ENCODE results near the gene ZNF213. TPM values are rescaled to one million over a fixed set of nuclear protein-coding genes. Genes with fewer than 3 reads are reported as not detected.

The ZNF213 gene
- polyA plus RNA-seq, 2 donors = 6.5 to 9.4 TPM

DNA sequence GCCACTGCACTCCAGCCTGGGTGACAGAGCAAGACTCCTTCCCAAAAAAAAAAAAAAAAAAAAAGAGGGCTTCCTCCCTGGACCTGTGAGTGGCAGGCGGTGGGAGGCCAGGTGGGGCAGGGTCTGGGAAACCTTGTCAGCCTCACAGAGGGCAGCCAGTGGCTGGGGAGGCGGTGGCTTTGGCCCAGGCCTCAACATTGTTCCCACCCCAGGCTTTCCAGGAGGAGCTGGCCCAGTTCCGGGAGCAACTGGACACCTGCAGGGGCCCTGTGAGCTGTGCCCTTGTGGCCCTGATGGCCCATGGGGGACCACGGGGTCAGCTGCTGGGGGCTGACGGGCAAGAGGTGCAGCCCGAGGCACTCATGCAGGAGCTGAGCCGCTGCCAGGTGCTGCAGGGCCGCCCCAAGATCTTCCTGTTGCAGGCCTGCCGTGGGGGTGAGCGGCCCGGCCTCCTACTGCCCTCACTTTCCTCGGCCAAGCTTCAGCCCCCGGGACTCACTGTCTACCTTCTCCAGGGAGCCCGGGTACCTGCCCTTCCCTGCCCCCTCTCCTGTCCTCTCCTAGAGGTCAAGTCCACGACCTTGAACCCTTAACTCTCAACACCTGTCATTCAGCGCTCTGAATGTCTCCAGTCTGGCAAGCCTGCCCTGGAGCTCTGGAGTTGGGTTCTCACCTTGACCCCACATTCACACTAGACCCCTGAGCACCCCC is 12.4 kb downstream of the ZNF213 start:
- Histone ChIP-seq H3K4me1 (ENCODE audit: control insufficient read depth in 2 of 2, insufficient read depth in 2 of 2, low read length in 1 of 2) (peaks cover 4 to 11% of the 10 kb centered on the region in 2 donors), H3K27ac (ENCODE audit: low read depth in 2 of 2, low read length in 1 of 2) (no peak overlapping the region), H3K27me3 (ENCODE audit: control insufficient read depth in 1 of 2, insufficient read depth in 2 of 2, low read length in 2 of 2) (no peaks in the 10 kb centered on the region), H3K9me3 (ENCODE audit: control insufficient read depth in 2 of 2, insufficient read depth in 1 of 2, low read depth in 1 of 2, low read length in 1 of 2) (no peaks in the 10 kb centered on the region), H3K36me3 (ENCODE audit: control insufficient read depth in 2 of 2, insufficient read depth in 2 of 2, low read length in 1 of 2) (peaks cover 0 to 4% of the 10 kb centered on the region in 2 donors), H3K4me3 (ENCODE audit: low read depth in 1 of 2, low read length in 2 of 2) (no peak overlapping the region)
- 90% methylated on average over 15 to 16 of the region's 16 CpGs for WGBS, 2 donors

DNA sequence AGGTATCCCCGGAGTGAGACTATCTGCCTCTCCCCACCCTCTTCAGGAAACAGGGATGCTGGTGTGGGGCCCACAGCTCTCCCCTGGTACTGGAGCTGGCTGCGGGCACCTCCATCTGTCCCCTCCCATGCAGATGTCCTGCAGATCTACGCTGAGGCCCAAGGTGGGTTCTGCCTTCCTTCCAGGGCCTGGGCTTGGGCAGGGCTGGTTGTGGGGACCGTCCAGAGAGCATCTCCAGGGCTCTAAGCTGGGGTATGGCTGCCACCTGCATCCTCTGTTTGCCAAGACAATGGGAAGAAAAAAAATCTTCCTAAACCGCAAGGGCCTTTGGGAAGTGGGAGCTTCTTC is 12.9 kb downstream of the ZNF213 start:
- Histone ChIP-seq H3K27me3 (ENCODE audit: control insufficient read depth in 1 of 2, insufficient read depth in 2 of 2, low read length in 2 of 2) (no peaks in the 10 kb centered on the region), H3K36me3 (ENCODE audit: control insufficient read depth in 2 of 2, insufficient read depth in 2 of 2, low read length in 1 of 2) (no peaks in the 10 kb centered on the region), H3K4me1 (ENCODE audit: control insufficient read depth in 2 of 2, insufficient read depth in 2 of 2, low read length in 1 of 2) (peaks cover 4 to 13% of the 10 kb centered on the region in 2 donors), H3K27ac (ENCODE audit: low read depth in 2 of 2, low read length in 1 of 2) (no peak overlapping the region), H3K9me3 (ENCODE audit: control insufficient read depth in 2 of 2, insufficient read depth in 1 of 2, low read depth in 1 of 2, low read length in 1 of 2) (no peaks in the 10 kb centered on the region), H3K4me3 (ENCODE audit: low read depth in 1 of 2, low read length in 2 of 2) (no peak overlapping the region)
- 92 to 93% methylated on average over 5 of the region's 5 CpGs for WGBS, 2 donors

DNA sequence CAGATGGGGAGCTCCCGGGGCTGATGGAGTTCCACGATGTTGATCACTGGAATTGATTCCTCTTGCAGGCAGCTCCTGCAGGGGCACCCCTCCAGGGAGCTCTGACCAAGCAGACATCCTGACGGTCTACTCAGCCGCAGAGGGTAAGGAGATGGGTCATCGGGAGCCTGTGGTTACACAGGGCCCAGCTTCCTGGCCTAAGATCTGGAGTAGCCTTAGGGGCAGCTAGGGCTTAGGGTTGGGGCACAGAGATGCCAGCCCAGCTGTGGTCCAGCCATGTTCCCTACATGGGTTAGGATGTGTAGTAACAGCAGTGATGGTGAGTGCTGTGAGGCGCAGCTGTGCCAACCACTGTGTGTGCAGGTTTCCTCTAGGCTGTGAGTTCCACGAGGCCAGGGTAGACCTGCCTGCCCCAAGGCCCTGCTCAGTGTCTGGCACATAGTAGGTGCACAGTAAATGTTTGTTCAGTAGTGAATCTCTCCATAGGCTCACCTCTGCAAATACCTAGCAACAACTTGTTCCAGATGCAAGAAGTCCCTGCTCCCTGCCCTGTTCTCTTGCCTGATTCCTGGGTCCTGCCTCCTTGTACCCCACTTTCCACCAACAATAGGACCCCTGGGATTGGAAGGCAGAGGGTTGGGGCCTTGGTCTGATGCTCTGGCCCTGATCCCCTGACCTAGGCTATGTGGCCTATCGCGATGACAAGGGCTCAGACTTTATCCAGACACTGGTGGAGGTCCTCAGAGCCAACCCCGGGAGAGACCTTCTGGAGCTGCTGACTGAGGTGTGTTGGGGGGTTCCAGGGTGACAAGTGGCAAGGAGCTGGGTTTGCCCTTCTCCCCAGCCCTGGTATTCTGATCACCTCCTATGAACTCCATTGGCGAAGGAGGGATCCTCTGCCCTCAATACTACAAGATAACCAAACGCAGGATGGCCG is 13.7 kb downstream of the ZNF213 start:
- 91 to 94% methylated on average over 13 of the region's 13 CpGs for WGBS, 2 donors
- Histone ChIP-seq H3K36me3 (ENCODE audit: control insufficient read depth in 2 of 2, insufficient read depth in 2 of 2, low read length in 1 of 2) (no peaks in the 10 kb centered on the region), H3K27me3 (ENCODE audit: control insufficient read depth in 1 of 2, insufficient read depth in 2 of 2, low read length in 2 of 2) (no peaks in the 10 kb centered on the region), H3K27ac (ENCODE audit: low read depth in 2 of 2, low read length in 1 of 2) (no peak overlapping the region), H3K4me3 (ENCODE audit: low read depth in 1 of 2, low read length in 2 of 2) (no peak overlapping the region), H3K4me1 (ENCODE audit: control insufficient read depth in 2 of 2, insufficient read depth in 2 of 2, low read length in 1 of 2) (peaks cover 4 to 13% of the 10 kb centered on the region in 2 donors), H3K9me3 (ENCODE audit: control insufficient read depth in 2 of 2, insufficient read depth in 1 of 2, low read depth in 1 of 2, low read length in 1 of 2) (no peaks in the 10 kb centered on the region)

DNA sequence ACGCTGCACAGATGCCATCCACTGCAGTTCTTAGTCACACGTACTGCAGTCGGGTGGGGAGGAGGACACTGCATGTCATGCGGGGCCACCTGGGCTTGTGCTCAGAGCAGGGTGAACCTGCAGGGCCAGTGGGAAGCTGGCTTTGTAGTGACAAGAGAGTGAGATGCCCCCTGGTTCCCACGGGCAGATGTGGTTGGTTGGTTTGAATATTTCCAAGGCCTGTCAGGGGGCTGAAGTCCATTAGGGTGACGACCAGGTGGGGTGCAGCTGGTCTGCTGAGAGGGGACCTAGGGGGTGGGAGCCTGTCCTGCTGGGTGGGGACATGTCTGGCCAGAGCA is 14.3 kb downstream of the ZNF213 start:
- no peaks in the 10 kb centered on the region for H3K27me3 ChIP-seq (ENCODE audit: control insufficient read depth in 1 of 2, insufficient read depth in 2 of 2, low read length in 2 of 2)
- peaks cover 4 to 13% of the 10 kb centered on the region in 2 donors for H3K4me1 ChIP-seq (ENCODE audit: control insufficient read depth in 2 of 2, insufficient read depth in 2 of 2, low read length in 1 of 2)
- WGBS, 2 donors = 84 to 90% methylated on average over 6 of the region's 6 CpGs
- H3K36me3 ChIP-seq (ENCODE audit: control insufficient read depth in 2 of 2, insufficient read depth in 2 of 2, low read length in 1 of 2) = no peaks in the 10 kb centered on the region
- no peaks in the 10 kb centered on the region for H3K9me3 ChIP-seq (ENCODE audit: control insufficient read depth in 2 of 2, insufficient read depth in 1 of 2, low read depth in 1 of 2, low read length in 1 of 2)
- peak overlapping the region in 1 of 2 donors; percentile 66 for H3K27ac ChIP-seq (ENCODE audit: low read depth in 2 of 2, low read length in 1 of 2)
- no peak overlapping the region for H3K4me3 ChIP-seq (ENCODE audit: low read depth in 1 of 2, low read length in 2 of 2)

DNA sequence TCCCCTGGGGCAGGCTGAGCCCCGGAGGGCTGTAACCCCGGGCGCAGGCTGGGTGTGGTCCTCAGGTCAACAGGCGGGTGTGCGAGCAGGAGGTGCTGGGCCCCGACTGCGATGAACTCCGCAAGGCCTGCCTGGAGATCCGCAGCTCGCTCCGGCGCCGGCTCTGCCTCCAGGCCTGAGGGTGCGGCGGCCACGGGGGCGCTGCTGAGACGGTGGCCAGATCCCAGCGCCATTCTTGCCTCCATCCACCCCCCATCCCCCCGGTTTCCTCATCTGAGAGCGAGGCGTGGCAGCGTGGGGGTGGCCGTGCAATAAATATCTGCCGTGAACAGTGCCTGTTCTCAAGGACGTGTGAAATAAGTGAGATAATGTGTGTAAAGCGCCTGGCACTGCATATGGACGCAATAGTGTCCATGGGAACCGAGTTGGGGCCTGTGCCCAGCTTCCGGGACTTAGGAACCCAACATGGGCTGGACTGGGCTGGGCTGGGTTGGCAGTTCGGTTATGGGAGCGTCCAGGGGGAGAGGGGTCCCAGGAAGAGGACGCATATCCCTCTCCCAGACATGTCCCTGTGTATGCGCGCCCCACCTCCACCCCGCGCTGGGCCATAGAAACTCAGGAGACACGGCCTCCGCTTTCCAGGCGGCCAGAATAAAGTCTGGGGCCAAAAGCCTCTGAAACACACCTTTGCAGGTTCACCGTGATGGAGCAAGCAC is 15.0 kb downstream of the ZNF213 start:
- peak overlapping the region; percentile 52 to 67 for H3K4me3 ChIP-seq (ENCODE audit: low read depth in 1 of 2, low read length in 2 of 2)
- WGBS, 2 donors = 4% methylated on average over 41 of the region's 41 CpGs
- peak overlapping the region; percentile 66 to 93 for H3K27ac ChIP-seq (ENCODE audit: low read depth in 2 of 2, low read length in 1 of 2)

DNA sequence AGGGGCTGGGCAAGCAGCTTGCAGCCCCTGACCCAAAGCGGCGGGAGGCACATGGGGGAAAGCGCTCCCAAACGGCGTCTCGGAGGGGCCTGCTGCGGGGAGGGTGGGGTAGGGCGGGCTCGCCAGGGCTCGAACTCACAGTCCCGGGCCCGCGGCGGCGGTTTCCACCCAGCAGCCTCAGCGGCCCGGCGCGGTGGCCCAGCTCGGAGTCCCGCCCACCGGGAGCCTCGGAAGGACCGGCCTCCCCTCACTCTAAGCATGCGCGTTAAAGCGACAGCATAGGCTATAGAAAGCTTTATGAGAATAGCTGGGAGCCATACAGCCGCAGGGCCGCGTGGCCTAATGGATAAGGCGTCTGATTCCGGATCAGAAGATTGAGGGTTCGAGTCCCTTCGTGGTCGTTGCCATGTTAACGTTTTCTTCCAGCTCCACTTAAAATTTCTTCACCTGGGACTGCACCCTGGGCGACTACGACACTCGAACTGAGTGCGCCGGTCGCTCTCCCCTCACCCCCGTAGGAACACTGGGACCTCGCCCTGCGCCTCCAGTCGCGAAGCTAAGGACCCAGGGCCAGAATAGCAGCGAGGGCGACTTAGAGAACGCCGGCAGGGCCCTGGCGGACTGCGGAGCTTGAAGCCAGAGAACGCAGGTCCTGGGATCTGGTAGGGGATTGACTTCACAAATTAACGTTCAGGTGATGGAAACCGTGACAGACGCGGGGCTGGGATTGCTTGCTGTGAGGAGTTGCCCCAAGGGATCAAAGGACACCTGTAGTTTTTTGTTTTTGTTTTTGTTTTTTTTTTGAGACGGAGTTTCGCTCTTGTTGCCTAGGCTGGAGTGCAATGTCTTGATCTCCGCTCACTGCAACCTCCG is 15.8 kb downstream of the ZNF213 start:
- H3K27me3 ChIP-seq (ENCODE audit: control insufficient read depth in 1 of 2, insufficient read depth in 2 of 2, low read length in 2 of 2) = no peaks in the 10 kb centered on the region
- WGBS, 2 donors = 1 to 2% methylated on average over 60 to 62 of the region's 62 CpGs
- no peaks in the 10 kb centered on the region for H3K36me3 ChIP-seq (ENCODE audit: control insufficient read depth in 2 of 2, insufficient read depth in 2 of 2, low read length in 1 of 2)
- H3K9me3 ChIP-seq (ENCODE audit: control insufficient read depth in 2 of 2, insufficient read depth in 1 of 2, low read depth in 1 of 2, low read length in 1 of 2) = no peaks in the 10 kb centered on the region
- peak overlapping the region; percentile 72 to 93 for H3K27ac ChIP-seq (ENCODE audit: low read depth in 2 of 2, low read length in 1 of 2)
- H3K4me1 ChIP-seq (ENCODE audit: control insufficient read depth in 2 of 2, insufficient read depth in 2 of 2, low read length in 1 of 2) = peaks cover 4 to 13% of the 10 kb centered on the region in 2 donors
- H3K4me3 ChIP-seq (ENCODE audit: low read depth in 1 of 2, low read length in 2 of 2) = peak overlapping the region; percentile 52 to 67

More for the DNA sequence above, 15.0 kb downstream of the ZNF213 start:
- Histone ChIP-seq H3K36me3 (ENCODE audit: control insufficient read depth in 2 of 2, insufficient read depth in 2 of 2, low read length in 1 of 2) (no peaks in the 10 kb centered on the region), H3K4me1 (ENCODE audit: control insufficient read depth in 2 of 2, insufficient read depth in 2 of 2, low read length in 1 of 2) (peaks cover 4 to 13% of the 10 kb centered on the region in 2 donors), H3K27me3 (ENCODE audit: control insufficient read depth in 1 of 2, insufficient read depth in 2 of 2, low read length in 2 of 2) (no peaks in the 10 kb centered on the region), H3K9me3 (ENCODE audit: control insufficient read depth in 2 of 2, insufficient read depth in 1 of 2, low read depth in 1 of 2, low read length in 1 of 2) (no peaks in the 10 kb centered on the region)

DNA sequence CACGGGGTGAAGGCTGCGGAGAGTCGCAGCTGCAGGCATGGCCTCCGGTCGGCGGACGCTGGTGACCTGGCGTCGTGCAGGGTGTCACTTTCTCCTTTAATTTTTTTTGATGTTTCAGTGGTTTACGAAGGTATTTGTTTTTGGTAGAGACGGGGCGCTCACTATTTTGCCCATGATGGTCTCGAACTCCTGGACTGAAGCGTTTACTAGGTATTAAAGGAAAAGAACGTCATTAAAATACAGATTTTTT is 17.1 kb downstream of the ZNF213 start:
- WGBS, 2 donors = 3 to 7% methylated on average over 15 of the region's 15 CpGs
- Histone ChIP-seq H3K36me3 (ENCODE audit: control insufficient read depth in 2 of 2, insufficient read depth in 2 of 2, low read length in 1 of 2) (no peaks in the 10 kb centered on the region), H3K4me3 (ENCODE audit: low read depth in 1 of 2, low read length in 2 of 2) (peak overlapping the region in 1 of 2 donors; percentile 38), H3K4me1 (ENCODE audit: control insufficient read depth in 2 of 2, insufficient read depth in 2 of 2, low read length in 1 of 2) (peaks cover 4 to 13% of the 10 kb centered on the region in 2 donors), H3K9me3 (ENCODE audit: control insufficient read depth in 2 of 2, insufficient read depth in 1 of 2, low read depth in 1 of 2, low read length in 1 of 2) (no peaks in the 10 kb centered on the region), H3K27me3 (ENCODE audit: control insufficient read depth in 1 of 2, insufficient read depth in 2 of 2, low read length in 2 of 2) (no peaks in the 10 kb centered on the region), H3K27ac (ENCODE audit: low read depth in 2 of 2, low read length in 1 of 2) (no peak overlapping the region)

DNA sequence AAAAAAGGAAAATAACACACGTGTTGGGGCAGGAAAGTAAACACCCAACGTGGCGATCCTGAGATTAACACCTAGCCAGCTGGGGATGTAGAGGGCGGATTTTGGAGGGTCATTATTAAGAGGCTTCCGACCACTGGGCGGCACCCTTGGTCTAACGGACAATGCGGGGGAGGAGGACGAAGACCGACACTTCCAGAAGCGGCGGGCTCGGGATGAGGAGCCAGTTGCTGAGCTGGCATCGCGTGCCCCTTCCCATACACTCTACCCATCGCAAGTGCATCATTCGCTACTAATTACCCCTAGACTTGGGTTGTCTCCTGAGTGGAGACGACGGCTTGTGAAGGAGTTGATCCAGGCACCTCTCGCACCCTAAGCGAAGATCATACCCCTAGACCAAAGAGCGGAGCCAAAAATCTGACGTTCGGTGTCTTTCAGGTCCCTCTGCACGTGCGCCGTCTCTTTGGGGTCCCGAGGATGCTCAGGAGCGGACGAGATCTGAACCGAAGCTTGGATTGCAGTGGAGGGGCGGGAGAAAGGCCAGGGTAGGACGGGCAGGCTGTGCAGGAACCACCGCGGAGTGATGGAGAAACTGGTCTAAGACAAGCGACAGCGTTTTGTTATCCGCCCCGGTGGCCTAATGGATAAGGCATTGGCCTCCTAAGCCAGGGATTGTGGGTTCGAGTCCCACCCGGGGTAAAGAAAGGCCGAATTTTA is 17.6 kb downstream of the ZNF213 start:
- Histone ChIP-seq H3K9me3 (ENCODE audit: control insufficient read depth in 2 of 2, insufficient read depth in 1 of 2, low read depth in 1 of 2, low read length in 1 of 2) (no peaks in the 10 kb centered on the region), H3K27me3 (ENCODE audit: control insufficient read depth in 1 of 2, insufficient read depth in 2 of 2, low read length in 2 of 2) (no peaks in the 10 kb centered on the region), H3K4me3 (ENCODE audit: low read depth in 1 of 2, low read length in 2 of 2) (peak overlapping the region; percentile 24 to 38), H3K27ac (ENCODE audit: low read depth in 2 of 2, low read length in 1 of 2) (peak overlapping the region in 1 of 2 donors; percentile 40), H3K36me3 (ENCODE audit: control insufficient read depth in 2 of 2, insufficient read depth in 2 of 2, low read length in 1 of 2) (no peaks in the 10 kb centered on the region), H3K4me1 (ENCODE audit: control insufficient read depth in 2 of 2, insufficient read depth in 2 of 2, low read length in 1 of 2) (peaks cover 4 to 13% of the 10 kb centered on the region in 2 donors)
- WGBS, 2 donors = 1% methylated on average over 42 of the region's 42 CpGs

Data from esophagus (tissue), 2 donors.